Right lobe of liver (tissue), 4 donors: ENCODE results near the gene AADACL2.

Source experiments
- CTCF ChIP-seq, 4 donors: fragments of 200-600 bp in 3 of 4; fragments of 450-650 bp in 1 of 4; IDR thresholded peaks; one replicate each; pipeline versions ENCODE4 v1.5.1 to v1.8.0; 2016 to 2022; ENCODE audit warnings: antibody characterized with exemption in 4 of 4, mild to moderate bottlenecking in 2 of 4
- POLR2A ChIP-seq: fragments of 450-650 bp; IDR thresholded peaks from one replicate; pipeline ENCODE4 v1.6.1; 2017; ENCODE audit warnings: antibody characterized with exemption, mild to moderate bottlenecking
- donor health status: DM: no; HTN: no; CAD: no.
- donor health status: DM: no; HTN: no; CAD: no.
- donor health status: DM: no; HTN: yes; CAD: no.

GRCh38 chr3:151776259-151776740 lies 42.6 kb downstream of the AADACL2 start:
- TF ChIP-seq CTCF (IDR thresholded peaks at IDR 0.05) (no peak), POLR2A (no peak)
